ENCODE measurements around the gene ZBTB40. TPM values are rescaled to one million over a fixed set of nuclear protein-coding genes. Genes with fewer than 3 reads are reported as not detected.
A peak's percentile ranks its signal among the peaks of the same experiment; 100 is the strongest.

The ZBTB40 gene
- total and polyA plus RNA-seq, 2 of the 13 experiments (the other 11 are each of a cell fraction or from before 2014, with no cell fraction given), result 8.8 to 16.5 TPM

DNA sequence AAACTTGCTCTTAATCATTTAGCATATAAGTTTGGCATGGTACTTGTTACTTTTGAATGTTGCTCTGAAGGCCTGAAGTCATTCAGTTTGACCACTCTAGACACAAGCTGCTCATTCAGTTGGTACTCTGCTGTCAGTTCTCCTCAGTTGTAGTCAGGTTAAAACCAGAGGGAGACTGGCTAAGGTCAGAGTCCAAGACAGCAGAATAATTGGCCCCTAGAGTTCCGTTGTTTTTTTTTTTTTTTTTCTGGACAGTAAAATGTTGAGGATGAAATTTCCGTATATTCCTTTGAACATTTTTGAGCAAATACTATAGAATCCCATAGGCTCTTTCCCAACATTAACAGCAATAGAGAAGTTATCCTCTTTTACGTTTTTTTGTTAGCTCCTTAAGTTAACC lies 9.4 kb downstream of the ZBTB40 start (continued):
- TF ChIP-seq, protein P1, sequence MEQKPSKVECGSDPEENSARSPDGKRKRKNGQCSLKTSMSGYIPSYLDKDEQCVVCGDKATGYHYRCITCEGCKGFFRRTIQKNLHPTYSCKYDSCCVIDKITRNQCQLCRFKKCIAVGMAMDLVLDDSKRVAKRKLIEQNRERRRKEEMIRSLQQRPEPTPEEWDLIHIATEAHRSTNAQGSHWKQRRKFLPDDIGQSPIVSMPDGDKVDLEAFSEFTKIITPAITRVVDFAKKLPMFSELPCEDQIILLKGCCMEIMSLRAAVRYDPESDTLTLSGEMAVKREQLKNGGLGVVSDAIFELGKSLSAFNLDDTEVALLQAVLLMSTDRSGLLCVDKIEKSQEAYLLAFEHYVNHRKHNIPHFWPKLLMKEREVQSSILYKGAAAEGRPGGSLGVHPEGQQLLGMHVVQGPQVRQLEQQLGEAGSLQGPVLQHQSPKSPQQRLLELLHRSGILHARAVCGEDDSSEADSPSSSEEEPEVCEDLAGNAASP (CRISPR knock-in tag; IDR thresholded peaks at IDR 0.05; ENCODE audit: borderline replicate concordance), result 0 out of 2 replicates have a peak, but pooled peaks have one; percentile 12
- TF ChIP-seq, protein P2, sequence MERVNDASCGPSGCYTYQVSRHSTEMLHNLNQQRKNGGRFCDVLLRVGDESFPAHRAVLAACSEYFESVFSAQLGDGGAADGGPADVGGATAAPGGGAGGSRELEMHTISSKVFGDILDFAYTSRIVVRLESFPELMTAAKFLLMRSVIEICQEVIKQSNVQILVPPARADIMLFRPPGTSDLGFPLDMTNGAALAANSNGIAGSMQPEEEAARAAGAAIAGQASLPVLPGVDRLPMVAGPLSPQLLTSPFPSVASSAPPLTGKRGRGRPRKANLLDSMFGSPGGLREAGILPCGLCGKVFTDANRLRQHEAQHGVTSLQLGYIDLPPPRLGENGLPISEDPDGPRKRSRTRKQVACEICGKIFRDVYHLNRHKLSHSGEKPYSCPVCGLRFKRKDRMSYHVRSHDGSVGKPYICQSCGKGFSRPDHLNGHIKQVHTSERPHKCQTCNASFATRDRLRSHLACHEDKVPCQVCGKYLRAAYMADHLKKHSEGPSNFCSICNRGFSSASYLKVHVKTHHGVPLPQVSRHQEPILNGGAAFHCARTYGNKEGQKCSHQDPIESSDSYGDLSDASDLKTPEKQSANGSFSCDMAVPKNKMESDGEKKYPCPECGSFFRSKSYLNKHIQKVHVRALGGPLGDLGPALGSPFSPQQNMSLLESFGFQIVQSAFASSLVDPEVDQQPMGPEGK (CRISPR knock-in tag; IDR thresholded peaks at IDR 0.05), result no peak
- TF ChIP-seq POLR2AphosphoS5 (IDR thresholded peaks at IDR 0.05; ENCODE audit: low read depth, low read length) (no peak), HMG20A (CRISPR knock-in tag; IDR thresholded peaks at IDR 0.05; ENCODE audit: borderline replicate concordance) (no peak), ZNF343 (CRISPR knock-in tag; IDR thresholded peaks at IDR 0.05) (no peak), ATAD3A (CRISPR knock-in tag; IDR thresholded peaks at IDR 0.05) (no peak), ZNF362 (CRISPR knock-in tag; IDR thresholded peaks at IDR 0.05; ENCODE audit: borderline replicate concordance) (peak; percentile 84), ELF1 (CRISPR knock-in tag; IDR thresholded peaks at IDR 0.05) (no peak), ZMAT3 (CRISPR knock-in tag; conservative IDR thresholded peaks at IDR 0.05) (no peak), ZFP37 (CRISPR knock-in tag; IDR thresholded peaks at IDR 0.05; ENCODE audit: borderline replicate concordance) (no peak), CREB1 (IDR thresholded peaks at IDR 0.05) (no peak), CREB1 (CRISPR knock-in tag; IDR thresholded peaks at IDR 0.05) (0 out of 2 replicates have a peak, but pooled peaks have one; percentile 16), SAFB2 (CRISPR knock-in tag; IDR thresholded peaks at IDR 0.05; ENCODE audit: borderline replicate concordance, low read depth) (no peak), RNF2 (conservative IDR thresholded peaks at IDR 0.05; ENCODE audit: low read depth) (no peak), ZNF225 (CRISPR knock-in tag; IDR thresholded peaks at IDR 0.05) (no peak), MIXL1 (CRISPR knock-in tag; IDR thresholded peaks at IDR 0.05) (0 out of 2 replicates have a peak, but pooled peaks have one; percentile 17), MEIS1 (CRISPR knock-in tag; IDR thresholded peaks at IDR 0.05; ENCODE audit: borderline replicate concordance) (no peak), EHMT2 (IDR thresholded peaks at IDR 0.05; ENCODE audit: borderline replicate concordance, low read depth, low read length) (no peak), ZNF557 (CRISPR knock-in tag; IDR thresholded peaks at IDR 0.05) (no peak), HNF4G (IDR thresholded peaks at IDR 0.05; ENCODE audit: borderline replicate concordance, low read depth, low read length) (peak; percentile 38), HNF4G (CRISPR knock-in tag; IDR thresholded peaks at IDR 0.05; ENCODE audit: borderline replicate concordance, low read depth) (no peak), NFYC (CRISPR knock-in tag; IDR thresholded peaks at IDR 0.05) (no peak), SETDB1 (CRISPR knock-in tag; IDR thresholded peaks at IDR 0.05; ENCODE audit: borderline replicate concordance) (no peak), ZNF10 (CRISPR knock-in tag; IDR thresholded peaks at IDR 0.05; ENCODE audit: borderline replicate concordance, low read depth) (no peak)
- TF ChIP-seq, protein P3, sequence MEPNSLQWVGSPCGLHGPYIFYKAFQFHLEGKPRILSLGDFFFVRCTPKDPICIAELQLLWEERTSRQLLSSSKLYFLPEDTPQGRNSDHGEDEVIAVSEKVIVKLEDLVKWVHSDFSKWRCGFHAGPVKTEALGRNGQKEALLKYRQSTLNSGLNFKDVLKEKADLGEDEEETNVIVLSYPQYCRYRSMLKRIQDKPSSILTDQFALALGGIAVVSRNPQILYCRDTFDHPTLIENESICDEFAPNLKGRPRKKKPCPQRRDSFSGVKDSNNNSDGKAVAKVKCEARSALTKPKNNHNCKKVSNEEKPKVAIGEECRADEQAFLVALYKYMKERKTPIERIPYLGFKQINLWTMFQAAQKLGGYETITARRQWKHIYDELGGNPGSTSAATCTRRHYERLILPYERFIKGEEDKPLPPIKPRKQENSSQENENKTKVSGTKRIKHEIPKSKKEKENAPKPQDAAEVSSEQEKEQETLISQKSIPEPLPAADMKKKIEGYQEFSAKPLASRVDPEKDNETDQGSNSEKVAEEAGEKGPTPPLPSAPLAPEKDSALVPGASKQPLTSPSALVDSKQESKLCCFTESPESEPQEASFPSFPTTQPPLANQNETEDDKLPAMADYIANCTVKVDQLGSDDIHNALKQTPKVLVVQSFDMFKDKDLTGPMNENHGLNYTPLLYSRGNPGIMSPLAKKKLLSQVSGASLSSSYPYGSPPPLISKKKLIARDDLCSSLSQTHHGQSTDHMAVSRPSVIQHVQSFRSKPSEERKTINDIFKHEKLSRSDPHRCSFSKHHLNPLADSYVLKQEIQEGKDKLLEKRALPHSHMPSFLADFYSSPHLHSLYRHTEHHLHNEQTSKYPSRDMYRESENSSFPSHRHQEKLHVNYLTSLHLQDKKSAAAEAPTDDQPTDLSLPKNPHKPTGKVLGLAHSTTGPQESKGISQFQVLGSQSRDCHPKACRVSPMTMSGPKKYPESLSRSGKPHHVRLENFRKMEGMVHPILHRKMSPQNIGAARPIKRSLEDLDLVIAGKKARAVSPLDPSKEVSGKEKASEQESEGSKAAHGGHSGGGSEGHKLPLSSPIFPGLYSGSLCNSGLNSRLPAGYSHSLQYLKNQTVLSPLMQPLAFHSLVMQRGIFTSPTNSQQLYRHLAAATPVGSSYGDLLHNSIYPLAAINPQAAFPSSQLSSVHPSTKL (CRISPR knock-in tag; IDR thresholded peaks at IDR 0.05), result 0 out of 2 replicates have a peak, but pooled peaks have one; percentile 23

Measured in HepG2 (cell line).